ENCODE data around the gene TGIF2. TPM values are rescaled to one million over a fixed set of nuclear protein-coding genes. Genes with fewer than 3 reads are reported as not detected.

The TGIF2 gene
- total and polyA plus RNA-seq, 4 donors, result 14.2 to 26.2 (median 20.7) TPM

DNA sequence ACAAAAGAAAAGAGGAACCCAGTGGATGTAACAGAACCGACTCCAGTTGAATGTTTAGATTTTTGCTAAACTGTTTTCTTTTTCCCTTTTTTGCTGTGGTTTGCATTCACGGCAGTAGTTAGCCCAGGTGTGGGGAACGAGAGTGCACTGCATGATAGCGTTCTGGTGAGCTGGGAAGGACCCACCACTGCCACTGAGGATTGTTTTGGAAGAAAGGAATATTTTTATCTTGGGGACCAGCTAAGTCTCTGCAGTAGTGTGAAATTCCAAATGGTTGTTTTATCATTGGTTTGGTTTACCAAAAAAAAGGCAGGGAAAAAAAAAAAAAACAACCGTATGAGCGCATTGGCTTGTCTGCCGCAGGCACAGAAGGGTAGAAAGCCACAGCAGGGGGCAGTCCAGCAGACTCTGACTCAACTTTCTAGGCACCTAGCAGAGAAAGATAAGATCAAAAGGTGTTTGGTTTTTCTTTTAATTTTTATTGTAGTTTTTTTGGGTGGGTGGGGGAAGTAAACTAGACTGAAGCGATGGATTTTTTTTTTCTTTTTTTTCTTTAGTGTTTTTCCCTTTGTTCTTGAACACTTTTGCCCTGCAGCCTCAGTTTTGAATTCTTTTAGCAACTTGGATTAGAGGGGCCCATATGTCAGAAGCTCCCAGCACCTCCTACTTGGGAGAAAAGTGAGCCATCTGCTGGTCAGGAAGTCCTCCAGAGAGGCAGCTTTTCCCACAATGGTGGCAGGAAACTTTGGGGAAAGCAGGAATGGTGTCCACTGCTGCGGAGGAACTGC lies 18.7 kb downstream of the TGIF2 start:
- no peak overlapping the region for H3K4me3 ChIP-seq (ENCODE audit: low read depth, low read length)
- H3K27ac ChIP-seq (ENCODE audit: low read depth, low read length), result no peak overlapping the region
- 72% methylated on average over 6 of the region's 9 CpGs for WGBS (ENCODE audit: insufficient coverage)
- H3K27me3 ChIP-seq (ENCODE audit: control insufficient read depth, insufficient read depth, low read length), result no peaks in the 10 kb centered on the region
- DNase-seq (ENCODE audit: low read depth in 4 of 6, low spot score in 6 of 6), result peak in 2 of 6 donors; percentile 71 to 79
- H3K4me1 ChIP-seq (ENCODE audit: control insufficient read depth, insufficient read depth, low read length), result peaks cover 10% of the 10 kb centered on the region
- peaks cover 18% of the 10 kb centered on the region for H3K36me3 ChIP-seq (ENCODE audit: control insufficient read depth, insufficient read depth, low read length)
- H3K9me3 ChIP-seq (ENCODE audit: control insufficient read depth, insufficient read depth, low read length), result no peaks in the 10 kb centered on the region

DNA sequence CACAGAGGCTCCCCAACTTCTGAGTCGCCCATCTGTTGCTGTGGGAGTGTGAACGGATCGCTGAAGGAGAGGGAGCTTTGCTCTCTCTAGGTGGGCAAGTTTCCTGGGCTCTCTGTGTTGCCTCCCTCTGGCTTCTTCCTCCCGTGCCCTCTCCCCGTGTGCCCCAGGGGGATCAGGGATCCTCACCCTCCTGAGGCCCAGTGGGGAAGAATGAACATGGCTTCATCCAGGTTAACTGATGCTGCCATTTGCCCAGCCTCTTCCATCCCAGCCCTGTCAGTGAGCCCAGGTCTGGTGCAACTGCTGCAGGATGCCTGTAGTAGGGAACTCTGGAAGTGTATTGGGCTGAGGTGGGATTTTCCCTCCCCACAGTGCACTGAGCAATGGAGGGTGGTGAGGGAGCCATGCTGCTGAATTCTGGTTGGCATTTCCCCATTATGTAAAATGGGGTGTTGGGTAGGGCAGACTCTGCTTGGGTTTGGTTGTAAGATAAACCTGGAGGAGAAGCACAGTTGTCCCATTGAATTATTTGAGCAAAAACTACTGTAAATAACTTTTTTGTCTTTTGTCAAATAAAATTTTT lies 20.0 kb downstream of the TGIF2 start:
- 91% methylated on average over 4 of the region's 5 CpGs for WGBS (ENCODE audit: insufficient coverage)
- peaks cover 10% of the 10 kb centered on the region for H3K4me1 ChIP-seq (ENCODE audit: control insufficient read depth, insufficient read depth, low read length)
- H3K9me3 ChIP-seq (ENCODE audit: control insufficient read depth, insufficient read depth, low read length), result no peaks in the 10 kb centered on the region
- H3K4me3 ChIP-seq (ENCODE audit: low read depth, low read length), result no peak overlapping the region
- no peaks in the 10 kb centered on the region for H3K27me3 ChIP-seq (ENCODE audit: control insufficient read depth, insufficient read depth, low read length)
- H3K27ac ChIP-seq (ENCODE audit: low read depth, low read length), result no peak overlapping the region
- peaks cover 12% of the 10 kb centered on the region for H3K36me3 ChIP-seq (ENCODE audit: control insufficient read depth, insufficient read depth, low read length)
- no peak for DNase-seq (ENCODE audit: low read depth in 4 of 6, low spot score in 6 of 6)

DNA sequence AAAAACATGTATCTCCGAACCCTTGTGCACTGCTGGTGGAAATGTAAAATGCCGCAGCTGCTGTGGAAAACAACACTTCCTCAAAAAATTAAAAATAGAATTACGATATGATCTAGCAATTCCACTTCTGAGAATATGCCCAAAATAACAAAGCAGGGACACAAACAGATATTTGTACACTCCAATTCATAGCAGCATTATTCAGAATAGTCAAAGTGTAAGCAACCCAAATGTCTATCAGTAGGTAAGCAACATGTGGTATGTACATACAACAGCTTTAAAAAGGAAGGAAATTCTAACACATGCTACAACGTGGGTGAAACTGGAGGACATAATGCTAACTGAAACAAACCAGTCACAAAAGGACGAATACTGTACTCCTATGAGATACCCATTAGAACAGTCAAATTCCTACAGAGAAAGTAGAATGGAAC lies 26.5 kb downstream of the TGIF2 start:
- H3K27me3 ChIP-seq (ENCODE audit: control insufficient read depth, insufficient read depth, low read length), result no peaks in the 10 kb centered on the region
- no peak for DNase-seq (ENCODE audit: low read depth in 4 of 6, low spot score in 6 of 6)
- H3K9me3 ChIP-seq (ENCODE audit: control insufficient read depth, insufficient read depth, low read length), result no peaks in the 10 kb centered on the region
- H3K4me3 ChIP-seq (ENCODE audit: low read depth, low read length), result no peak overlapping the region
- 100% methylated on average over 2 of the region's 5 CpGs for WGBS (ENCODE audit: insufficient coverage)
- H3K4me1 ChIP-seq (ENCODE audit: control insufficient read depth, insufficient read depth, low read length), result peaks cover 3% of the 10 kb centered on the region
- no peak overlapping the region for H3K27ac ChIP-seq (ENCODE audit: low read depth, low read length)
- no peaks in the 10 kb centered on the region for H3K36me3 ChIP-seq (ENCODE audit: control insufficient read depth, insufficient read depth, low read length)

DNA sequence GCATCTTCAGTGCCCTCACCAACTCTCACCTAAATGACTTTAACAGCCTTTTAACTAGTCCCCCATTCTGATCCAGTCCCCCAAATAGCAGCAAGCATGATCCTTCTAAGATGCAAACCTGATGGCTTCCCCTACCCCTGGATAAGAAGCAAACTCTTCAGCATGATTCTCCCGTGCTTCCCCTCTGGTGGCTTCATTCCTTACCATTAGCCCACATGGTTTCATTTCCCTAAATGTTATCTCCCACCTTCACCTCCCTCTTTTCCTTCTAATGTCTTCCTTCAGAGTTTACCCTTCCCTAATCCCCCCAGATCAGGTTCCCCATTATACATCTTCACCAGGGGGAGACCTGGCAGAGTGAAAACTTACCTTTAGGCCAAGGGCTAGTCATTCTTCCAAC lies 28.1 kb downstream of the TGIF2 start:
- H3K36me3 ChIP-seq (ENCODE audit: control insufficient read depth, insufficient read depth, low read length), result no peaks in the 10 kb centered on the region
- H3K27ac ChIP-seq (ENCODE audit: low read depth, low read length), result no peak overlapping the region
- no peak overlapping the region for H3K4me3 ChIP-seq (ENCODE audit: low read depth, low read length)
- H3K9me3 ChIP-seq (ENCODE audit: control insufficient read depth, insufficient read depth, low read length), result no peaks in the 10 kb centered on the region
- H3K4me1 ChIP-seq (ENCODE audit: control insufficient read depth, insufficient read depth, low read length), result peaks cover 13% of the 10 kb centered on the region
- no peak for DNase-seq (ENCODE audit: low read depth in 4 of 6, low spot score in 6 of 6)
- H3K27me3 ChIP-seq (ENCODE audit: control insufficient read depth, insufficient read depth, low read length), result no peaks in the 10 kb centered on the region
- WGBS (ENCODE audit: insufficient coverage), result 79% methylated on average over 1 of the region's 1 CpG

DNA sequence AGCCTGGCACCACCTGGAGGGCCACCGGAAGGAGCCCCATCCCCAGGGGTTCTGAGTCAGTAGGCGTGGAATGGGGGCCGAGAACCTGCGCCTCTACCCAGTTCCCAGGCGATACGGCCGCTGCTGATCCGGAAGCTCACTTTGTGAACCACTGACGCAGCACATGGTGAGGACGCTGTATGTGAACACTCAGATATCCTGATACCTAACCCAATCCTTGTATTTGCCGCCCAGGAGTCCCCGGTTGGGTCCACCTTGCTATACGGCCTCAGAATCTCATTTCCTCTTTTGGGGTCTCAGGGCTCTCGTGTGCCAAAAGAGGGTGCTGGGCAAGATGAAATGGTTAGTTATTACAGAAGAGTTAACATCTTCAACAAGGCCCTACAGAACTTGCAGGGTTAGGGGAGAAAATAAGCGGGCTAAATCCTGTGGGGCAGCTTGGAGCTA lies 31.6 kb downstream of the TGIF2 start:
- Histone ChIP-seq H3K27ac (ENCODE audit: low read depth, low read length) (peak overlapping the region; percentile 72), H3K36me3 (ENCODE audit: control insufficient read depth, insufficient read depth, low read length) (peaks cover 24% of the 10 kb centered on the region), H3K9me3 (ENCODE audit: control insufficient read depth, insufficient read depth, low read length) (no peaks in the 10 kb centered on the region), H3K4me3 (ENCODE audit: low read depth, low read length) (peak overlapping the region; percentile 88), H3K4me1 (ENCODE audit: control insufficient read depth, insufficient read depth, low read length) (peaks cover 22% of the 10 kb centered on the region), H3K27me3 (ENCODE audit: control insufficient read depth, insufficient read depth, low read length) (no peaks in the 10 kb centered on the region)
- DNase-seq (ENCODE audit: low read depth in 4 of 6, low spot score in 6 of 6), result no peak
- 66% methylated on average over 12 of the region's 15 CpGs for WGBS (ENCODE audit: insufficient coverage)

DNA sequence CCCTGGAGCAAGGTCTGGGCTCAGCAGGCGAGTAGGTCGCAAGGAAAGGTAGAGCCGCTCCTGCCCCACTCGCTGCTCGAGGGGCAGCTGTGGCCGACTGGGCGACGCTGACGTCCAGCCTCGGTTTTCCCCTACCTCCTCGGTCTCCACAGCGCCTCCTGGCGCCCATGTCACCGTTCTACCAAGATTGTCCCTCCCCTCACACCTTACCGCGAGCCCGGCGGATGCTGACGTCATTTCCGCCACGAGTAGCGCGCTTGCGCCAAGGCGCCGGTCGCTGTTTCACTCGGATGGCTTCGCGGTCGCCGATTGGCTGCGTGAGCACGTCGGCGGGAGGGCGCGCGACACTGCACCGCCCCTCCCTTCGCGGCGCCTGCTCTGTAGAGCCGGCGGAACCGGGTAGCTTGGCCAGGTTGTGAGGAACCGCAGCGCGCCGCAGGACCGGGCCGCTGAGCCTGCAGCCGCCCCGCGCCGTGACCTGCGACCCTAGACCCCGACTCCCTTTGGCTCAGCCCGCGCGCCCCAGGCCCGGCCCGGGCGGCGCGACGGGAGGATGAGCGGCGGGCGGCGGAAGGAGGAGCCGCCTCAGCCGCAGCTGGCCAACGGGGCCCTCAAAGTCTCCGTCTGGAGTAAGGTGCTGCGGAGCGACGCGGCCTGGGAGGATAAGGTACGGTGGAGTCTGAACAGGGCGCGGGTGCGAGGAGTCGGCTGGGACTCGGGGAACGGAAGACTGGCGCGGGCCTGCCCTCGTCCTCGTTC lies 32.2 kb downstream of the TGIF2 start, which contains the start of gene RAB5IF:
TSS of gene RAB5IF (plus strand) at position 381 of the 759 bp plus-strand sequence. CDS start at position 554, 173 bp downstream.
- peak within 1 kb of the TSS; percentile 88 for H3K4me3 ChIP-seq (ENCODE audit: low read depth, low read length)
- H3K4me1 ChIP-seq (ENCODE audit: control insufficient read depth, insufficient read depth, low read length), result peaks cover 22% of the 10 kb centered on the region
- H3K27ac ChIP-seq (ENCODE audit: low read depth, low read length), result peak within 1 kb of the TSS; percentile 72
- no peaks in the 10 kb centered on the region for H3K9me3 ChIP-seq (ENCODE audit: control insufficient read depth, insufficient read depth, low read length)
- WGBS (ENCODE audit: insufficient coverage), result under 1% methylated on average over 90 of the region's 90 CpGs
- H3K36me3 ChIP-seq (ENCODE audit: control insufficient read depth, insufficient read depth, low read length), result peaks cover 30% of the 10 kb centered on the region
- H3K27me3 ChIP-seq (ENCODE audit: control insufficient read depth, insufficient read depth, low read length), result no peaks in the 10 kb centered on the region
- DNase-seq (ENCODE audit: low read depth in 4 of 6, low spot score in 6 of 6), result peak; percentile 95 to 99 (median 98)

DNA sequence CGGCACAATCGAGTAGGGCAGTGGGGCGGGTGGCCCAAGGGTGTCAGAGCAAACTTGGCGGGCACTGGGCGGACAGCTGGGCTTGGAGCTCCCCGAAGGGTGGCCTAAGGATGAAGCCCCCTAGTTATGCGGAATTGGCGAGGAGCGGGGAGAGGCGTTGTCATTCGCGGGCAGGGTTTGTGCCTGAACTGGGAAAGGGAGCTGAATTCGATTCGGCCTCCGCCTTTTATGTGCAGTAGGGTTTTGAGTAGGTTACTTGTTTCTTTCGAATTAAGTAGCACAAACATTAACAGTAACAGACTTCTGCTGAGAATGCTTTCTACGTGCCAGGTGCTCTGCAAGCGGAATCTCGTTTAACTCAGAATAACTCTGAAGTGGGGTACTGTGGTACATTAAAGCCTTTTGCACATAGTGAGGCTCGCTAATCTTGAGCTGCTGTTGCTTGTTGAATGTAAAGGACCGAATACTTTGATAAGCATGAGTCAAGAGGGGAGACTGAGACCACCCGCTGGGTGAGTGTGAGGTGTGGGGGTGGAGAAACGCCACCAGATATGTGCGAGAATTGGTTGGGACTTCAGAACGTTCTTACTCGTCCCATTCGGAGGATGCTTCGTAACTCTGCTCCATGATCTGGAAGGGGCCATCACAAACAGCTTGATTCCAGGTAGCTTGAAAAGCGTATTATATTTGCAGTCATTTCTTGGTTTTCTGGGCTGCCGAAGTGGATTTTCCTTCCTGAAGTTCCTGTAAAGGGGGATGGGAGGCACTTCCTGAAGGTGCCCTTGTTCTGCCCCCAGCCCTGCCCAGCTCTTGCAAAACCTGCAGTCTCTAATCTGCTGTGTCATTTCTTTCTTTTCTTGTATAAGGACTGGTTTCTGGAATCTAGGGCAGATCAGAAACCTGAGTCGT lies 33.0 kb downstream of the TGIF2 start:
- WGBS (ENCODE audit: insufficient coverage), result 4% methylated on average over 23 of the region's 31 CpGs
- Histone ChIP-seq H3K9me3 (ENCODE audit: control insufficient read depth, insufficient read depth, low read length) (no peaks in the 10 kb centered on the region), H3K27ac (ENCODE audit: low read depth, low read length) (peak overlapping the region; percentile 40), H3K4me1 (ENCODE audit: control insufficient read depth, insufficient read depth, low read length) (peaks cover 22% of the 10 kb centered on the region), H3K4me3 (ENCODE audit: low read depth, low read length) (peak overlapping the region; percentile 88), H3K36me3 (ENCODE audit: control insufficient read depth, insufficient read depth, low read length) (peaks cover 38% of the 10 kb centered on the region), H3K27me3 (ENCODE audit: control insufficient read depth, insufficient read depth, low read length) (no peaks in the 10 kb centered on the region)
- DNase-seq (ENCODE audit: low read depth in 4 of 6, low spot score in 6 of 6), result no peak

DNA sequence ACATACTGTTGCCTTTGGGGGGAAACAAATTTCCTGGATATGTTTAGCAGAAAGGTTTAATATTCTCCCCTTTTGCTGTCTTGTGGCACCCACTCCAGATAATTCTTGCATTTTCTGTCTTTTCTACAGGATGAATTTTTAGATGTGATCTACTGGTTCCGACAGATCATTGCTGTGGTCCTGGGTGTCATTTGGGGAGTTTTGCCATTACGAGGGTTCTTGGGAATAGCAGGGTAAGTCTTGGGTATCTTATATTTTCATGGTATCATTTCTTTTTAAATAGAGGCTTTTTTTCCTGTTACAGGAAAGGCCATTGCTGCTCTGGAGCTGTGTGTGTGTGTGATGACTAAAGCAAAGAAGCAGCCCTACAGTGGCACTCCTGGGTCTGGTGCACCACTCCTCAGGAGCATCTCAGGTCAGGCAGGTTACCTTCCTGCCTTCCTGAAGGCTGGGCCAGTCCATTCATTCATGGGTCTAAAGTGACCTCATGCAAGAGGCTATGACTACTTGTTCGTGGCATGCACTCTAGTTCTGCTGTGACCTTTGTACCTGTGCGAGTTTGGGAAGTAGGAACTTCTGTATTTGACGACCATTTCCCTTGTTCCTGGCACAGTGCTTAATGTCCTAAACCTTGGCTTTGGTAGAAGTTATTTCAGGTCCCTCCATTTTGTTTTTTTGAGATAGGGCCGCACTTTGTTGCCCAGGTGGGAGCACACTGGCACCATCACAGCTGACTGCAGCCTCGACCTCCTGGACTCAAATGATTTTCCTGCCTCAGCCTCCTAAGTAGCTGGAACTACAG lies 34.4 kb downstream of the TGIF2 start:
- H3K4me3 ChIP-seq (ENCODE audit: low read depth, low read length), result no peak overlapping the region
- WGBS (ENCODE audit: insufficient coverage), result 100% methylated on average over 5 of the region's 7 CpGs
- peaks cover 50% of the 10 kb centered on the region for H3K36me3 ChIP-seq (ENCODE audit: control insufficient read depth, insufficient read depth, low read length)

More for the DNA sequence above, 34.4 kb downstream of the TGIF2 start:
- Histone ChIP-seq H3K27me3 (ENCODE audit: control insufficient read depth, insufficient read depth, low read length) (no peaks in the 10 kb centered on the region), H3K27ac (ENCODE audit: low read depth, low read length) (no peak overlapping the region), H3K9me3 (ENCODE audit: control insufficient read depth, insufficient read depth, low read length) (no peaks in the 10 kb centered on the region), H3K4me1 (ENCODE audit: control insufficient read depth, insufficient read depth, low read length) (peaks cover 22% of the 10 kb centered on the region)
- no peak for DNase-seq (ENCODE audit: low read depth in 4 of 6, low spot score in 6 of 6)
